ENCODE results near the gene CPLX3.

DNA sequence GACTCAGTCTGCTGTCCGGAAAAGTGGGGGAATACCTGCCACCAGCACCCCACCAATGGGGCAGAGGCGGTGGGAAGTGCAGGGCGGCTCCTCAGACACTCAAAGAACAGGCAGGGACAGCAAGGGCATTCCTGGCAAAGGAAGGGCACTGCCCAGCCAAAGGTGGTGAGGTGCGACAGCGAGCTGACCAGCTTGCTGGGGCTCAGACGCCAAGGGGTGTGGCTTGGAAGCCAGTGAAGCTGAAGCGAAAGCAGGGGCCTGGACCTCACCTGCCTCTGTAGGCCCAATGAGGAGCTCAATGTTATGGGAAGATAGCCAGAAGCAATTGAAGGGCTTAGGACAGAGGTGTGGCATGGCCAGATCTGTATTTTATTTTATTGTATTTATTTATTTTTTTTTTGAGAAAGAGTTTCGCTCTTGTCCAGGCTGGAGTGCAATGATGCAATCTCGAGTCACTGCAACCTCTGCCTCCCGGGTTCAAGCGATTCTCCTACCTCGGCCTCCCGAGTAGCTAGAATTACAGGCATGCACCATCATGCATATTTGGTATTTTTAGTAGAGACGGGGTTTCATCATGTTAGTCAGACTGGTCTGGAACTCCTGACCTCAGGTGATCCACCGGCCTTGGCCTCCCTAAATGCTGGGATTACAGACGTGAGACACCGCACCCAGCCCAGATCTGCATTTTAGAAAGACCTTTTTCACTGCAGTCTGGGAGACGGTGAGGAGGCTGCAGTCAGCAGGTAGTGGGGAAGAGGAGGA lies 18.2 kb upstream of the CPLX3 start:
- TF ChIP-seq, protein P1, sequence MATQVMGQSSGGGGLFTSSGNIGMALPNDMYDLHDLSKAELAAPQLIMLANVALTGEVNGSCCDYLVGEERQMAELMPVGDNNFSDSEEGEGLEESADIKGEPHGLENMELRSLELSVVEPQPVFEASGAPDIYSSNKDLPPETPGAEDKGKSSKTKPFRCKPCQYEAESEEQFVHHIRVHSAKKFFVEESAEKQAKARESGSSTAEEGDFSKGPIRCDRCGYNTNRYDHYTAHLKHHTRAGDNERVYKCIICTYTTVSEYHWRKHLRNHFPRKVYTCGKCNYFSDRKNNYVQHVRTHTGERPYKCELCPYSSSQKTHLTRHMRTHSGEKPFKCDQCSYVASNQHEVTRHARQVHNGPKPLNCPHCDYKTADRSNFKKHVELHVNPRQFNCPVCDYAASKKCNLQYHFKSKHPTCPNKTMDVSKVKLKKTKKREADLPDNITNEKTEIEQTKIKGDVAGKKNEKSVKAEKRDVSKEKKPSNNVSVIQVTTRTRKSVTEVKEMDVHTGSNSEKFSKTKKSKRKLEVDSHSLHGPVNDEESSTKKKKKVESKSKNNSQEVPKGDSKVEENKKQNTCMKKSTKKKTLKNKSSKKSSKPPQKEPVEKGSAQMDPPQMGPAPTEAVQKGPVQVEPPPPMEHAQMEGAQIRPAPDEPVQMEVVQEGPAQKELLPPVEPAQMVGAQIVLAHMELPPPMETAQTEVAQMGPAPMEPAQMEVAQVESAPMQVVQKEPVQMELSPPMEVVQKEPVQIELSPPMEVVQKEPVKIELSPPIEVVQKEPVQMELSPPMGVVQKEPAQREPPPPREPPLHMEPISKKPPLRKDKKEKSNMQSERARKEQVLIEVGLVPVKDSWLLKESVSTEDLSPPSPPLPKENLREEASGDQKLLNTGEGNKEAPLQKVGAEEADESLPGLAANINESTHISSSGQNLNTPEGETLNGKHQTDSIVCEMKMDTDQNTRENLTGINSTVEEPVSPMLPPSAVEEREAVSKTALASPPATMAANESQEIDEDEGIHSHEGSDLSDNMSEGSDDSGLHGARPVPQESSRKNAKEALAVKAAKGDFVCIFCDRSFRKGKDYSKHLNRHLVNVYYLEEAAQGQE (IDR thresholded peaks at IDR 0.05; ENCODE audit: low read depth): no peak
- 0 out of 2 replicates have a peak, but pooled peaks have one; percentile 25 for TF ChIP-seq CEBPB (IDR thresholded peaks at IDR 0.05)
